SKM-1 (cell line): ENCODE results near the gene HK2.
A peak's percentile ranks its signal among the peaks of the same experiment; 100 is the strongest.
"Not testable (repeated sequence)": the region's sequence is repeated elsewhere in the genome, so short reads cannot be mapped to it uniquely, and the experiment has no call there.

Source experiments
- DNase-seq: peaks from one replicate; lab custom pipeline; 2025; ENCODE audit not compliant: unreplicated experiment; lab: John Stamatoyannopoulos, UW

The HK2 gene

DNA sequence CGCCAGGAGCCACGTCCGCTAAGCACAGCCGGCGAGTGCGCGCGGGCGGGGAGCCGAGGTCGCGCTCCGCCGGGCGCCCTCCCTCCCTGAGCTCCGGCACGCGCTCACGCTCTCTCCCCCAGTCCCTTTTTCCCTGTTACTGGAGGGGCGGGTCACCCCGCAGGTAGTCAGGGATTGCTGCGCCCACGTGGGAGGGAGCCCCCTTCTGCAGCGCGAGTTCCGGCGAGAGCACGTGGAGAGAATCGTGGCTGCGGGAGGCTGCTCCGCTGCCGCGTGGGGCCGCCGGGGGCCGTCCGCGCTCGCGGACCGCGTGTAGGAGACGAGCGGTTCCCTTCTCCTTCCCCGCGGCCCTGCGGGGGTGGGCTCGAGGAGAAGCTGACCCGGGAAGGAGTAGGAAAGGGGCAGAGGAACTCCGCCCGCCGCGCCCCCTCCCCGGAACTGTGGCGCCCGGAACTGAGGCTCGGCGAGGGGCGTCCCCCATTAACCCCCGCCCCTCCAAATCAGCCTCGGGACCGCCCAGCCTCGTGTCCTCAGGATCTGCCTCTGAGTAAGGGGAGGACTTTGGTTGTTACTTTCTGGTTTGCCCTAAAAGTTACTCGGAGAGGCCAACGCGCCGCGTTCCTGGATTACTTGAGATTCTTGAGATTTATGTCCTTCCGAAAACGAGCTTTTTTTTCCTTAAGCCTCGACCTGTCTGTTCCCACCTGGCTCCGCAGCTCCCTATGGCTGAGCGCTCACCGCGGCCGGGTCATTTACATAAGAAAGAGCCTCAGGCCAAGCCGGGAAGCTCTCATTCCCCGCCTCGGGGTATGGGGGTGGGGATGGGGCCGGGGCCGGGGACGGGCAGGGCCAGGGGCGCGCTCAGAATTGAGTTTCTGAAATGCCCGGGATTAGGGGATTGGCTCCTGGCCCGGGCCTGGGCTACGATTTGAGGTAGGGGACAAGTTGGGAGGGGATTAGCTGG, 1.1 kb downstream of the HK2 start:
- DNase-seq: peak; percentile 51

DNA sequence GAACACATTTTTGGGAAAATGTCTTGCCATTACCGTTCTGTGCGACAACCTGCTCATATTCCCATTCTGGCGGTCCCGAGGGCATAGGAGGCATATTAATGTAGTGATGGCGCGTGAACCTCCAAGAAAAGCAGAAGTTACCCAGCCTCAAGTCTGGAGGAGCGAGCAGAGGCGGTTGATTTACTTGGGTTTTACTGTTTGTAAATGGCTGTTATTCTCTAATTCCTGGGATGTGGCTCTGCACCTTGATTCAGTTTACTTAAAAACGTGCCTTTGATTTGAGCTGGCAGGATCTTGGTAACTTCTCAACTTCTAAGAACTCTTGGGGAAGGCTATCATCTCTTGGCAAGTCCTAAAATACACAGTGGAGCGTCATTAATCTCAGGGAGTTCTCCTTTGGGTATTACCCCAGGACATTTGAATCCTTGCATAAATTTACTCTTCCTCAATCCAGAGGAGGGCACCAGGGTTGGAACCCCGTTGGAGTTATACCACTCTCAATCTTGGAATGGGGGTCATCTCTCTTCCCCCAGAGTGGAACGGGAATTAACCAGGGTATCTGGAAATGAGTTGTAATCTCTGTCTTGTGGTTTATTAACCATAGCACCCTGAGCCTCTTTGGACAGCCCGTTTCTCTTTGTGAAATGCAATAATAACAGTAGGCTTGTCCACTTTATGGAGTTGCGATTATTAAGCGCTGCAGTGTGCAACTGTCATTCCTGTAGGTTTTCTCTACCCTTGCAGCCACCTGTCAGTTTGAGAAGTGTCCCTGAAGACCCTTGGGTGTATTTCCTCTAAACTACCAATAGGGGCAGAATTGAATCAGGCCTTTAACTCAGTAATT, 2.1 kb downstream of the HK2 start:
- DNase-seq: peak; percentile 44

GRCh38 chr2:74836675-74837401, 2.9 kb downstream of the HK2 start:
- no peak for DNase-seq

DNA sequence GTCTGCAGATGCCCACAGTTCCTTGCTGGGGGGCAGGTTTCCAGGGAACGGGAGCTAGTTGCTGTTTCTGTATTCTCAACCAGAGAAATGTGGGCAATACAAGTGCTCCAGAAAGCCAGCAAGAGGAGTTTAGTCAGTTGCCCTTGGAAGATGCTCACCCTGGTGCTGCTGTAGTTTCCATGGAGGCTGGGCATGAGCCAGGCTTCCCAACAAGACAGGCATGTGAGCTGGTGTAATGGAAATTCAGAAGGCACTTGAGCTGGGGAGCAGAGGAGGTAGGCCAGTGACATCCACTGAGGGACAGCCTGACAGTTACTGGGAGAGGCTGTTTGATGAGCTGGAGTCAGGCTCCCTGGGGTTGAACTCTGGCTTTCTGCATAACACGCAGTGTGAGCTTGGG, 7.7 kb downstream of the HK2 start:
- no peak for DNase-seq

DNA sequence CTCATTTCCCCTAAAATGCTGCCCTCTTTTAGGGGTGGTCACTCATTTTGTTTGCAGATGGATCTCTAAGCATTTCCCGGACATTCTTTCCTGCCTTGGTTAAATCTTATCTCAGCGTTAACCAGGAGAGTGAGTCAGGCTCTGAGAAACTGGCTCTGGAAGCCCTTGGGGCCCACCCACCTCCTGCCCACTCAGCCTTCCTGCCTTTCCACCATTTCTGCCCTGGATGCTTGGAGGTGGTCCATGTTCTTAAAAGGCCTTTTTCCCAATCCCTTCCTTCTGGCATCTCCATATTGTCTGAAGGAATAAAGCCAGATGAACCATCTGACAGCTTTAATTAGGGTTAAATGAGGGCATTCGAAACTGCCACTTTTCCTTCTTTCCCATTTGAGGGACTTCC, 9.5 kb downstream of the HK2 start:
- DNase-seq: no peak

- no peak for DNase-seq
These were observed 10.0 kb downstream of the HK2 start for GRCh38 chr2:74843899-74844298.

DNA sequence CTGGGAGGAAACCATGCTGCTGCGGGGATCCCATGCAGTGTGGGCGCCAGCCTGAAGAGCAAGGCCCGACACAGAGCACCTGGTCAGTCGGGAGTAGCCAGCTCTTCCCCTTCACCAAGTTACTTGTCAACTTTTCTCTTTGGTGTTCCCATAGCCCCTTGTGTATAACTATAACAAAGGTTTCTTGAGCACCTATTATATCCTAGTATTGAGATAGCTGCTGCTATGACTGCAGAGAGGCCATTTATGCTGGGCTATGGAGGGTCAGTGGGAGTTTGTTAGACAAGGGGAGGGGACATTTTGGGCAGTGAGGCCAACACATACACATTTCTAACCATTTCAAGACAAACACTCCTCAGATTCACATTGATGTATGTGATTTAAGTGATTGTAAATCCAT, 10.8 kb downstream of the HK2 start:
- DNase-seq: no peak

DNA sequence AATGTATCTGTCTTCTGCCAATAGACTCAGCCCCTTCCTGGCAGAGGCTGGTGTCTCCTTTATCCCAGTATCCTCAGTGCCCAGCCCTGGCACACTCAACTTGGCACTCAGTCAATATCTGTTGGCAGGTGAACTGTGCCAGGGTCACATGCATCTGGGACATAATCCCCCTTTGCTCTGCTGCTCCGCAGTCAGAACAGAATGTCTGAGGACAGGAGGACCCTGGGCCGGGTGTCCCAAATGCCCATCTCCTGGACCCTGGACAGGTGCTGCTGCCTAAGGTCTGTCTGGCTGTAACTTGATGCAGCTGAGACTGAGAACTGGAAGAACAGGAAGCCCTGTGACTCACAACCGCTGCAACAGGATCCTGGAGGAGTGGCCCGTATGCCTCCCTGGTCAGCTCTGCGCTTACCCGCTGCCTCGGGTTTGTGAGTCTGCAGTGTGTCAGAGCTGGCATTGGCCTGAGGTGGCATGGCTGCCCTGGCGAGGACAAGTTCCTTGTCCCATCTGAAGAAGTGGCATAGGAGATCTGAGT, 11.4 kb downstream of the HK2 start:
- no peak for DNase-seq

DNA sequence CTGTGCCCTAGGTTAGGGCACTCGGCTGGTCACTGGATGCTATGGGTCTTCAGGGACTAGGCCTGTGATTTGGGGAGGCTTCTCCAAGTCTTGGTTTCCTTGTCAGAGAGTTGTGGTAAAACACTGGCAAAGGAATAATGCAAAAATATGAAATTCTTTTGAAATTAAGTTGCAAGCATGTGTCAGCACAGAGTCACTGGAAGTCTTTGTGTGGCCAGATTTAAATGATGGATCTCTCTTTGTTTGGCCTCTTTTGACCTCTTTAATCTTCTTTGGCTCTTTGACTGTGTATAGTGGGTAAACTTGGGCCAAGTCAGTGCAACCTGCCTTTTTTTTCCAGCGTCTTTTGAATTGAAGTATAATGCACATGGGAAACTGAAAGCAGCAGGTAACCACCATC, 12.1 kb downstream of the HK2 start:
- no peak for DNase-seq

GRCh38 chr2:74846481-74846880, 12.6 kb downstream of the HK2 start:
- no peak for DNase-seq

DNA sequence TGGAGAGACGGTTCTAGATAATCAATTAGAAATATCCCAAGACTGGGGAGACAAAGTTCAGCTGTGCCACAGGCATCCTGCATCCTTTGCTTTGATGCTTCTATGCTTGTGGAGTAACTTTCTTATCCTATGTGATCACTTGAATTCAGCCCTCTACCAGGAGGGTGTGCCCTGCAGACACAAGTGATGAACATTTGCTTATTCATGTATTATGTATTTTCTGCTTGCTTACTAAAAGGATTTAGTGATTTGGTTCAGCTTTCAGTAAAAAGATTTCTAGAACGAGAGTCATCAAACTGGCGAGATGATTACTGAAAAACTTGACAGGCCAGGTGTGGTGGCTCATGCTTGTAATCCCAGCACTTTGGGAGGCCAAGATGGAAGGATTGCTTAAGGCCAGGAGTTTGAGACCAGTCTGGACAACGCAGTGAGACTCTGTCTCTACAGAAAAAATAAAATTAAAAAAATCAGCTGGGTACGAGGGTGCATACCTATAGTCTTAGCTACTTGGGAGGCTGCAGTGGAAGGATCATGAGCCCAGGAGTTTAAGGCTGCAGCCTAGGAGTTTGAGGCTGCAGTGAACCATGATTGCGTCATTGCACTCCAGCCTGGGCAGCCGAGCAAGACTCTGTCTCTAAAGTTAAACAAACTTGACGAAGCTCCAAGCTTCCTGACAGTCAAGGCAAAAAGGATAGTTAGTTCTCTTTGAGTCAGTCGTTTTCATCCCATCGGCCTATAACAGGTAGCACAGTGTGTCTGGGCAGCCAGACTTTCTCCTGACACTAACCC, 13.3 kb downstream of the HK2 start:
- DNase-seq: no peak

DNA sequence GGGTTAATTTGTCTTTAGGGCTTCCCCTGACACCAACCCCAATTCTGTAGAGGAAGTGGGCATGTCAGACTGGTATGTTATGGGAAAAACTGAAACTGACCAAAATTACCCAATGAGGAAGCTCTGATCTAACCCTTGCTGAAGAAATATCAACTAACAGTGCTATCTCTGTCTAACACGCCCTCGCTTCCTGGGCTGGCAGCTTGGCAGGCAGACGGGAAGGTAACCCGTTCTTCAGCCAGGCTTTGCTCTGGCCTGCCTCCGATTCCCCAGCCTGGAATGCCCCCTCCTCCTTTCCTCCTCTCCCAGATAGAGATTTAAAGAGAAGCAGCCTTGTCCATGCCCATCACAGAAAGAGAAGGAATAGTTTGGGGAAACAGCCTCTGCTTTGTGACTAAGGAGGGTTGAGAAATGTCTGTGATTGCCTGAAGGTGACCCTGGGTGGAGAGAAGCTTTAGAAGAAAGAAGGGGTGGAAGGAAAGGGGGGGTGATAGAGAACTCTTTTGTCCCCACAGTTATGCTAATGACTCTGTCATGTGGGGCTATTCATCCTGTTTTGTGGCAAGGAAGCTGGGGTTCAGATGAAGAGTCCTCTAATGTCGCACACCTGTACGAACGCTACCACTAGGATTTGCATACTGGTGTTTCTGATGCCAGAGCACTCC, 15.4 kb downstream of the HK2 start:
- DNase-seq: peak; percentile 80

DNA sequence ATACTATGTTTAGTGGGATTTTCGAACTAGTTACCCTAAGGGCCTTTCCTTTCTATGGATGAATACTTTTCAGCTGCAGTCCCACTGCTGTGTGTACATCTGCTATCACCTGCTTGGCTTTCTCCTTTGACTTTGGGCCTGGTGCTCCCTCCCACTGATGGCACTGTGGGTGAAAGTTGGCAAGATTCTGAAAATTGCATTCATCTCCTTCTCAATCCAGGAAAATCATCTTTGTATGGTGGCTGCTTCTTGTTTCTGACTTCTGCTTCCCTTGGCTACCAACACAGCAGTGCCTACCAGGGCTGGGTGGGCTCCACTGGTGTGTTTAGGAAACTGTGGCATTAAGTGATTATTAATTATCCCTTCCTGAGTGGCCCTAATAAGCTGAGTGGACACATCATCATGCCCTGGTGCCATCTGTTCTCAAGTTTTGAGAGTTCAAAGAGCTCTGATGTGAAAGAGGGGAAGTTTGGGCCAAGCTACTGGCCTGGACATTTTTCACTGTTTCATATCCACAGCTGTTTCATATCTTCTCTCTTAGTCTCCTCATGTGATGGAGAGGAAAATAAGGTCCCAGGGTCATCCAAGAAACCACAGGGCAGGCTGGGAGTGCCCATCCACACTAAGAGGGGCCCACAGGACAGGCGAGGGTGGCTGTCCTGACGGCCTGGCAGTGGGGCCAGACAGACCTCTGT, 16.7 kb downstream of the HK2 start:
- no peak for DNase-seq

DNA sequence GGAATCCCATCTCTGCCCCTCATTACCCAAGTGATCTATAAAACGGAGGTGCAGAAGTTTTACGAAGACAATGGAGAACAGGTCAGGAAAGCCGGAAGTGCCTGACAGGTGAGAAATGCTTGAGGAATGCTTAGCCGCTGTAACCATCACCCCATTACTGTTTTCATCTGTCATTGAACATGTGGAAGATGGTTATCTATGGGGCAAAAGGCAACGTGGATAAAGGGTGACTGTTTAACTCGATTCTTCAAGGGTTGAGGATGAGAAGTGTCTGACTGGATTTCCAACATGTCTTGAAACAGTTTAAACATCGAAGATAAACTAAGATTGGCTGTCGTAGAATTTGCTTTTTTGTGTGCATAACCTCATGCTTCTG, 17.3 kb downstream of the HK2 start:
- DNase-seq: no peak

GRCh38 chr2:74853360-74853759, 19.4 kb downstream of the HK2 start:
- not testable (repeated sequence) for DNase-seq

DNA sequence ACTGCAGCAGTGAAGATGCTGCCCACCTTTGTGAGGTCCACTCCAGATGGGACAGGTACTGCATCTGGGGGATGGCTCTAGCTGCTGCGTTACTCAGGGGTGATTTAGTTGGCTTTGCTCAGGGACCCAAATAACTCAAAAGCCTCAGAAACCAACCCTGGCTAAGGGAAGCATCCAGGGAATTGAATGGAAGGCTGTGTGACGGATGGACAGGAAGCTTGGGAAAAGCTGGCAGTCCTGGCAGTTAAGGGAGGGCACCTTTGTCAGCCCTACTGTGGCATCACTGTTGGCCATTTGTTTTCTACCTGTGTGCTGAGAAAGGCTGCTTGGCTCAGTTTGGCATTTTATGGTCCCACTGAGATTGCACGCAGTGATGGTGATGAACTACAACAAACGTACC, 20.5 kb downstream of the HK2 start:
- no peak for DNase-seq

DNA sequence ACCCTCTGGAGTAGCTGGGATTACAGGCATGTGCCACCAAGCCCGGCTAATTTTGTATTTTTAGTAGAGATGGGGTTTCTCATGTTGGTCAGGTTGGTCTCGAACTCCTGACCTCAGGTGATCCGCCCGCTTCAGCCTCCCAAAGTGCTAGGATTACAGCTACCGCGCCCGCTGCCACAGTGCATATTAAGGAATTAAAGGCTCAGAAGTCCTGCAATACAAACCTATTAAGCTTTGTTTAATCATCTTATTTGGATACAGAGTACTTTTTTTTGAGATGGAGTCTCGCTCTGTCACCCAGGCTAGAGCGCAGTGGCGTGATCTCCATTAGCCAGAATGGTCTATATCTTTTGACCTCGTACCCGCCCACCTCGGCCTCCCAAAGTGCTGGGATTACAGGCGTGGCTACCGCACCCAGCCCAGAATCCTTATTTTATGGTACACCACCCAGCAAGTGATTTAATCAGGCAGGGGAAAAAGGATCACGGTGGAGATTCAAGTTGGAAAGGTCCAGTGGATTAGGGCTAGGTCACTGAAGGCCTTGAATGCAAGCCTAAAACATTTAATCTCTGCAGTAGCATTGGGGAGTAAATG, 21.3 kb downstream of the HK2 start:
- not testable (repeated sequence) for DNase-seq

DNA sequence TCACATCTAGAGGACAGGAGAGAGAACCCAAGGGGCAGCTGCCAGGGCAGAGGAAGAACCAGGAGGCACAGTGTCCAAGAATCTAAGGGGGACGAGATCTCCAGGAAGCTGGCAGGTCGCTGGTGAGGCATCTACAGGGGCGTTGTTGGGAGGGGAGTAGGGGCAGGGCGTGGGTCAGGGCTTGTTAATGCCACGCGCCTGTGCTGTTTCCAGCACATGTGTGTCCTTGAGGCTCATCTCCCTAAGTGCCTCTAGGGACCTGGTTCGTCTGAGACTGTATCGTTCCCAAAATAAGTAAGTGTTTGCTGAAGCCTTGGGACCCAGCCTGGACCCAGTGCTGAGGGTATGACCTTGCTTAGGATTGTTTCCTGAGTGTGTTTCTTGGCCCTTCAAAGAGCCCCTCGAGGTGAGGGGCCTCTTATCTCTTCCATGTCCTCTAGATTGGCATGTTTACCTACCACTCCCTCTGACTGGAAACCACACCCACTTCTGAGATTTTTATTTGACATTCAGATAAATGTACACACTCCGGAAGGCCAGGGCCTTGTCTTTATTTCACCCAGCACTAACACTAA, 22.2 kb downstream of the HK2 start:
- no peak for DNase-seq
